ENCODE data around the gene ALX4.

DNA sequence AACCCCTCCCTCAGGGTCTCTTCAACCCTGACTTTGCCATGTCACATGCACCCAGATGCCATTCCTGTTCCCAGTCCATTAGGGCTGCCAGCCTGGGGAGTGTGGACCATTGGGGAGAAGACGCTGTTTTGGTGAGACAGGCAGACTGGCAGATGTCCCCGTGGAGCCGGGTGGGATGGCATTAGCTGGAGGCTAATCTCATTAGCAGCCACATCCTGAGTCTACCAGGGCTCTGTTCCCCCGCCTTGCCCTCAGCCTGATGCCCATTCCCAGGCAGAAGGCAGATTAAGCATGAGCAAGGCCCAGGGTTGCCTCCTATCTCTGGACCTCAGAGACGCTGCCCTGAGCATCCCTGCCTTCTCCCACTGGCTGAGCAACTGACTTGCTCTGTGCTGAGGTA lies 46.4 kb upstream of the ALX4 start:
- no peak for TF ChIP-seq POLR2A (IDR thresholded peaks at IDR 0.05; ENCODE audit: low read length)
- TF ChIP-seq GATA1 (IDR thresholded peaks at IDR 0.05; ENCODE audit: low read depth, low read length) = no peak

Measured in erythroblast (primary cell).